ENCODE results near the gene JAKMIP2.
"Not testable (repeated sequence)": the region's sequence is repeated elsewhere in the genome, so short reads cannot be mapped to it uniquely, and the experiment has no call there.

Gene JAKMIP2

DNA sequence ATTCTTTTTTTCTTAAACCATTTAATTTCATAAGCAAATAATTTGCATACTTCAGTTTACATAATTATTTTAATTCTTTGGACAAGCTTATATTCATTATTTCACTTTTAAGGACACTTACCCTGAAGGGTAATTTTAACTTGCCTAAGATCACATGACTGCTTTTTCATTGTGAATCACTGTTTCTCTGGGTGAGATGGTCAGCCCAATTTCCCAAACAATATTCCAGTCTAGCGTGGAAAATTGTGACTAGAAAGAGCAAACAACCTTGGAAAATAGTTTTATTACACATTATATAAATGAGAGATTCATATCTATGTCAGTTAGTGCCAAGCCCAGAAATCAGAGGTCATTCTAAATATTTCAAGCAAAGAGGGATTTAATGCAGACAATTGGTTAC lies 21.4 kb upstream of the JAKMIP2 start:
- no peak overlapping the region for H3K9ac ChIP-seq (ENCODE audit: low read depth, low read length, poor library complexity, severe bottlenecking)
- no peak for TF ChIP-seq EZH2phosphoT487 (IDR thresholded peaks at IDR 0.05; ENCODE audit: borderline replicate concordance)
- TF ChIP-seq CTCF (conservative IDR thresholded peaks at IDR 0.05; ENCODE audit: low read length), result no peak
- H3K4me3 ChIP-seq (ENCODE audit: low read length, poor library complexity, severe bottlenecking), result no peak overlapping the region
- no peak overlapping the region for H3K4me2 ChIP-seq (ENCODE audit: low read depth, low read length, poor library complexity, severe bottlenecking)
- no peaks in the 10 kb centered on the region for H3K9me2 ChIP-seq (replicated peaks; ENCODE audit: low read depth, low read length)
- no peaks in the 10 kb centered on the region for H3K9me3 ChIP-seq (ENCODE audit: insufficient read depth, low read depth, low read length)
- no peak overlapping the region for H2AFZ ChIP-seq (ENCODE audit: low read length)
- H3K79me2 ChIP-seq (ENCODE audit: insufficient read depth, low read length), result no peaks in the 10 kb centered on the region
- H3K36me3 ChIP-seq (ENCODE audit: insufficient read depth, low read length), result no peaks in the 10 kb centered on the region
- H4K20me1 ChIP-seq (ENCODE audit: insufficient read depth, low read length, poor library complexity, severe bottlenecking), result no peaks in the 10 kb centered on the region
- no peaks in the 10 kb centered on the region for H3F3A ChIP-seq (ENCODE audit: low read depth)
- H3K27me3 ChIP-seq (ENCODE audit: insufficient read depth, low read length, poor library complexity, severe bottlenecking), result no peaks in the 10 kb centered on the region
- peaks cover 15% of the 10 kb centered on the region for H3K4me1 ChIP-seq (ENCODE audit: insufficient read depth, low read length, poor library complexity, severe bottlenecking)

GRCh38 chr5:147803161-147803560 lies 20.6 kb upstream of the JAKMIP2 start:
- H3K9me2 ChIP-seq (replicated peaks; ENCODE audit: low read depth, low read length); H3K9me3 ChIP-seq (ENCODE audit: insufficient read depth, low read depth, low read length): not testable (repeated sequence)
- peaks cover 15% of the 10 kb centered on the region for H3K4me1 ChIP-seq (ENCODE audit: insufficient read depth, low read length, poor library complexity, severe bottlenecking)

GRCh38 chr5:147801461-147801860 lies 18.9 kb upstream of the JAKMIP2 start:
- H2AFZ ChIP-seq (ENCODE audit: low read length), result no peak overlapping the region
- no peaks in the 10 kb centered on the region for H3F3A ChIP-seq (ENCODE audit: low read depth)
- H3K36me3 ChIP-seq (ENCODE audit: insufficient read depth, low read length), result no peaks in the 10 kb centered on the region
- H3K27me3 ChIP-seq (ENCODE audit: insufficient read depth, low read length, poor library complexity, severe bottlenecking), result no peaks in the 10 kb centered on the region
- no peak overlapping the region for H3K4me3 ChIP-seq (ENCODE audit: low read length, poor library complexity, severe bottlenecking)
- H3K4me1 ChIP-seq (ENCODE audit: insufficient read depth, low read length, poor library complexity, severe bottlenecking), result peaks cover 20% of the 10 kb centered on the region
- no peak overlapping the region for H3K9ac ChIP-seq (ENCODE audit: low read depth, low read length, poor library complexity, severe bottlenecking)
- no peak overlapping the region for H3K4me2 ChIP-seq (ENCODE audit: low read depth, low read length, poor library complexity, severe bottlenecking)
- H3K79me2 ChIP-seq (ENCODE audit: insufficient read depth, low read length), result no peaks in the 10 kb centered on the region
- no peaks in the 10 kb centered on the region for H3K9me3 ChIP-seq (ENCODE audit: insufficient read depth, low read depth, low read length)
- no peaks in the 10 kb centered on the region for H3K9me2 ChIP-seq (replicated peaks; ENCODE audit: low read depth, low read length)
- TF ChIP-seq EZH2phosphoT487 (IDR thresholded peaks at IDR 0.05; ENCODE audit: borderline replicate concordance), result no peak
- TF ChIP-seq CTCF (conservative IDR thresholded peaks at IDR 0.05; ENCODE audit: low read length), result no peak
- no peaks in the 10 kb centered on the region for H4K20me1 ChIP-seq (ENCODE audit: insufficient read depth, low read length, poor library complexity, severe bottlenecking)

More at GRCh38 chr5:147803161-147803560, 20.6 kb upstream of the JAKMIP2 start:
- H3K79me2 ChIP-seq (ENCODE audit: insufficient read depth, low read length); H3F3A ChIP-seq (ENCODE audit: low read depth); H3K36me3 ChIP-seq (ENCODE audit: insufficient read depth, low read length); H3K4me2 ChIP-seq (ENCODE audit: low read depth, low read length, poor library complexity, severe bottlenecking); H3K4me3 ChIP-seq (ENCODE audit: low read length, poor library complexity, severe bottlenecking); H3K27me3 ChIP-seq (ENCODE audit: insufficient read depth, low read length, poor library complexity, severe bottlenecking); H3K9ac ChIP-seq (ENCODE audit: low read depth, low read length, poor library complexity, severe bottlenecking); H4K20me1 ChIP-seq (ENCODE audit: insufficient read depth, low read length, poor library complexity, severe bottlenecking); H2AFZ ChIP-seq (ENCODE audit: low read length): not testable (repeated sequence)

GRCh38 chr5:147800491-147800890 lies 18.0 kb upstream of the JAKMIP2 start:
- Histone ChIP-seq H3K4me2 (ENCODE audit: low read depth, low read length, poor library complexity, severe bottlenecking) (no peak overlapping the region), H3K9ac (ENCODE audit: low read depth, low read length, poor library complexity, severe bottlenecking) (no peak overlapping the region), H3F3A (ENCODE audit: low read depth) (no peaks in the 10 kb centered on the region), H3K9me2 (replicated peaks; ENCODE audit: low read depth, low read length) (no peaks in the 10 kb centered on the region), H3K9me3 (ENCODE audit: insufficient read depth, low read depth, low read length) (no peaks in the 10 kb centered on the region), H3K4me1 (ENCODE audit: insufficient read depth, low read length, poor library complexity, severe bottlenecking) (peaks cover 17% of the 10 kb centered on the region), H3K4me3 (ENCODE audit: low read length, poor library complexity, severe bottlenecking) (no peak overlapping the region), H2AFZ (ENCODE audit: low read length) (no peak overlapping the region), H3K36me3 (ENCODE audit: insufficient read depth, low read length) (no peaks in the 10 kb centered on the region), H3K27me3 (ENCODE audit: insufficient read depth, low read length, poor library complexity, severe bottlenecking) (no peaks in the 10 kb centered on the region), H3K79me2 (ENCODE audit: insufficient read depth, low read length) (no peaks in the 10 kb centered on the region), H4K20me1 (ENCODE audit: insufficient read depth, low read length, poor library complexity, severe bottlenecking) (no peaks in the 10 kb centered on the region)
- TF ChIP-seq EZH2phosphoT487 (IDR thresholded peaks at IDR 0.05; ENCODE audit: borderline replicate concordance), result no peak
- TF ChIP-seq CTCF (conservative IDR thresholded peaks at IDR 0.05; ENCODE audit: low read length), result no peak
